K562 (cell line): ENCODE results near the gene OR4D2. TPM values are rescaled to one million over a fixed set of nuclear protein-coding genes. Genes with fewer than 3 reads are reported as not detected.
A peak's percentile ranks its signal among the peaks of the same experiment; 100 is the strongest.

Experiments used
- ATF1 ChIP-seq, 2 experiments: fragments of 450-650 bp in 1 of 2; IDR thresholded peaks; 2 replicates each; pipeline ENCODE4 v1.6.1; 2016; ENCODE audit warnings: missing compliant biosample characterization in 1 of 2, missing genetic modification characterization in 1 of 2
- POU5F1 ChIP-seq: fragments of 150-350 bp; IDR thresholded peaks from 2 replicates; pipeline ENCODE4 v1.6.1; 2014; ENCODE audit warnings: borderline replicate concordance, low read length, low read depth, mild to moderate bottlenecking; ENCODE audit not compliant: partially characterized antibody
- REST ChIP-seq, 2 experiments: fragments of 450-650 bp; formaldehyde crosslinking in 1 of 2; IDR thresholded peaks; 2 replicates each; pipeline versions ENCODE4 v1.4.0 to v1.6.1; 2014 to 2020; ENCODE audit warnings: mild to moderate bottlenecking in 2 of 2, borderline replicate concordance in 1 of 2, low read depth in 1 of 2
- polyA plus RNA-seq, 8 experiments: library from polyadenylated mRNA; depleted of rRNA in 4 of 8; stranded (reverse) in 5 of 8; unstranded in 3 of 8; fragments of >200 nt; fragmentation: Nextera tagmentation in 2 of 8; fragmentation: Illumina TruSeq in 1 of 8; extraction: Ambion mirVana in 2 of 8; extraction: Trizol in 1 of 8; gene quantifications; 2 replicates each; pipeline versions ENCODE4 v1.2.1 to v1.2.3, GENCODE V29; 2011 to 2014; ENCODE audit warnings: inconsistent platforms in 1 of 8, missing spikeins in 1 of 8
- total RNA-seq, 7 experiments: library from RNA; depleted of rRNA in 6 of 7; stranded (reverse); fragments of >200 nt in 6 of 7; fragmentation: Illumina TruSeq in 2 of 7; extraction: Trizol in 2 of 7; gene quantifications; 2 replicates each; pipeline versions ENCODE4 v1.2.1 to v1.2.3, GENCODE V29; 2011 to 2021; ENCODE audit warnings: low replicate concordance in 1 of 7

Gene OR4D2
- total and polyA plus RNA-seq, 9 of the 15 experiments (the other 6 are each of a cell fraction or from before 2014, with no cell fraction given): not detected

- TF ChIP-seq REST (IDR thresholded peaks at IDR 0.05; ENCODE audit: borderline replicate concordance): no peak
- no peak for TF ChIP-seq REST (CRISPR knock-in tag; IDR thresholded peaks at IDR 0.05; ENCODE audit: low read depth)
- peak; percentile 65 for TF ChIP-seq ATF1 (CRISPR knock-in tag; IDR thresholded peaks at IDR 0.05)
- TF ChIP-seq ATF1 (tag; IDR thresholded peaks at IDR 0.05): peak; percentile 92
- no peak for TF ChIP-seq POU5F1
- TF ChIP-seq, all 486 proteins: peak for 112
These were observed 52.4 kb downstream of the OR4D2 start, which contains the start of gene MKS1 (continued) for GRCh38 chr17:58219007-58219788.
